HuH-7.5 (cell line): ENCODE results near the gene CFAP77.
A peak's percentile ranks its signal among the peaks of the same experiment; 100 is the strongest.
"Not testable (repeated sequence)": the region's sequence is repeated elsewhere in the genome, so short reads cannot be mapped to it uniquely, and the experiment has no call there.

Experiments used
- DNase-seq: peaks from one replicate; pipeline ENCODE4 v3.0.0; 2011; ENCODE audit warnings: low spot score

Gene CFAP77

GRCh38 chr9:132409828-132410528 lies at the start of gene CFAP77:
Gene CFAP77, plus strand, starts transcription at chr9:132410211. Its CDS starts 61 bp downstream, at chr9:132410272.
- DNase-seq, result peak; percentile 28

GRCh38 chr9:132364068-132364467 lies 45.9 kb upstream of the CFAP77 start:
- DNase-seq, result no peak

- DNase-seq, result no peak
Observed at GRCh38 chr9:132365986-132366385, 44.0 kb upstream of the CFAP77 start.

- no peak for DNase-seq
Observed at GRCh38 chr9:132366481-132366880, 43.5 kb upstream of the CFAP77 start.

- no peak for DNase-seq
Observed at GRCh38 chr9:132367613-132368313, 42.2 kb upstream of the CFAP77 start.

GRCh38 chr9:132369421-132369820 lies 40.6 kb upstream of the CFAP77 start:
- no peak for DNase-seq

- no peak for DNase-seq
Observed at GRCh38 chr9:132370592-132370991, 39.4 kb upstream of the CFAP77 start.

- no peak for DNase-seq
Observed at GRCh38 chr9:132372177-132373095, 37.6 kb upstream of the CFAP77 start.

- DNase-seq, result not testable (repeated sequence)
Observed at GRCh38 chr9:132377769-132378168, 32.2 kb upstream of the CFAP77 start.

GRCh38 chr9:132378416-132378815 lies 31.6 kb upstream of the CFAP77 start:
- not testable (repeated sequence) for DNase-seq

GRCh38 chr9:132381966-132382541 lies 28.0 kb upstream of the CFAP77 start:
- no peak for DNase-seq

- DNase-seq, result no peak
Observed at GRCh38 chr9:132383462-132383883, 26.5 kb upstream of the CFAP77 start.

GRCh38 chr9:132384376-132384775 lies 25.6 kb upstream of the CFAP77 start:
- no peak for DNase-seq

GRCh38 chr9:132387133-132387532 lies 22.9 kb upstream of the CFAP77 start:
- no peak for DNase-seq

- DNase-seq, result no peak
Observed at GRCh38 chr9:132390966-132391365, 19.0 kb upstream of the CFAP77 start.

GRCh38 chr9:132391449-132391848 lies 18.6 kb upstream of the CFAP77 start:
- no peak for DNase-seq

GRCh38 chr9:132395560-132395959 lies 14.5 kb upstream of the CFAP77 start:
- no peak for DNase-seq

- no peak for DNase-seq
Observed at GRCh38 chr9:132401824-132402223, 8.2 kb upstream of the CFAP77 start.

GRCh38 chr9:132404228-132404881 lies 5.7 kb upstream of the CFAP77 start:
- DNase-seq, result no peak

GRCh38 chr9:132406554-132407122 lies 3.4 kb upstream of the CFAP77 start, which contains the start of gene TTF1:
Gene TTF1, minus strand, starts transcription at chr9:132406840. Its CDS starts 4,019 bp downstream, at chr9:132402821.
- peak; percentile 97 for DNase-seq

- DNase-seq, result no peak
Observed at GRCh38 chr9:132407196-132407595, 2.8 kb upstream of the CFAP77 start.
